Upper lobe of left lung (tissue), 4 donors: ENCODE data around the gene ETS1.

Source experiments
- EP300 ChIP-seq, 4 donors: sonication (generic); formaldehyde crosslinking; IDR thresholded peaks; one replicate each; pipeline ENCODE4 v1.5.1; 2017; ENCODE audit warnings: antibody characterized with exemption in 4 of 4, control low read depth in 2 of 4
- POLR2AphosphoS5 ChIP-seq, 2 donors: sonication (generic); formaldehyde crosslinking; IDR thresholded peaks; one replicate each; pipeline ENCODE4 v1.5.1; 2017; ENCODE audit warnings: antibody characterized with exemption in 2 of 2
- TF ChIP-seq, protein P1 (sequence below), 6 experiments: fragments of 450-650 bp in 4 of 6; fragments of 200-600 bp in 2 of 6; sonication (generic) in 2 of 6; IDR thresholded peaks; one replicate each; pipeline ENCODE4 v1.5.1; 2016 to 2019; ENCODE audit warnings: antibody characterized with exemption in 6 of 6

DNA sequence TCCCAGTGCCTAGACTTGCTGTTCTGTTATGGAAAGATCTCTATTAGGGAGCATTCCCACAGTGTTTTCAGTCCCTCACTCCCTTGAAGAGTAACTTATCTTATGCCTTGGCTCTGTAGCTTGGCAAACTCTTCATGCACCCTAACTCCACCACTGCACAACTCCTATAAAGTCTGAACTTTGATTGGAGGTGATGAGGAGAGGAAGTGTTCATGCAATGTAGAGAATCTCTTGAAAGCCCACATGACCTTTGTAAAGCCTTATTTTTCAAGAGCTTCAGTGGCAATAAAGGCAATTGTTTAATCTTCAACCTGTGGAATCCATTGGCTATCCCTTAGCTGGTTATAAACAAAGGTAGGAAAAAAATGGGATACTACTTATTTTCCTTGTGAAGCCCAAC, 176.2 kb downstream of the ETS1 start:
- TF ChIP-seq, protein P1, sequence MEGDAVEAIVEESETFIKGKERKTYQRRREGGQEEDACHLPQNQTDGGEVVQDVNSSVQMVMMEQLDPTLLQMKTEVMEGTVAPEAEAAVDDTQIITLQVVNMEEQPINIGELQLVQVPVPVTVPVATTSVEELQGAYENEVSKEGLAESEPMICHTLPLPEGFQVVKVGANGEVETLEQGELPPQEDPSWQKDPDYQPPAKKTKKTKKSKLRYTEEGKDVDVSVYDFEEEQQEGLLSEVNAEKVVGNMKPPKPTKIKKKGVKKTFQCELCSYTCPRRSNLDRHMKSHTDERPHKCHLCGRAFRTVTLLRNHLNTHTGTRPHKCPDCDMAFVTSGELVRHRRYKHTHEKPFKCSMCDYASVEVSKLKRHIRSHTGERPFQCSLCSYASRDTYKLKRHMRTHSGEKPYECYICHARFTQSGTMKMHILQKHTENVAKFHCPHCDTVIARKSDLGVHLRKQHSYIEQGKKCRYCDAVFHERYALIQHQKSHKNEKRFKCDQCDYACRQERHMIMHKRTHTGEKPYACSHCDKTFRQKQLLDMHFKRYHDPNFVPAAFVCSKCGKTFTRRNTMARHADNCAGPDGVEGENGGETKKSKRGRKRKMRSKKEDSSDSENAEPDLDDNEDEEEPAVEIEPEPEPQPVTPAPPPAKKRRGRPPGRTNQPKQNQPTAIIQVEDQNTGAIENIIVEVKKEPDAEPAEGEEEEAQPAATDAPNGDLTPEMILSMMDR (IDR thresholded peaks at IDR 0.05) = no peak
- TF ChIP-seq POLR2AphosphoS5 (IDR thresholded peaks at IDR 0.05) = no peak
- TF ChIP-seq EP300 (IDR thresholded peaks at IDR 0.05) = no peak
